ENCODE data around the gene NEXN. TPM values are rescaled to one million over a fixed set of nuclear protein-coding genes. Genes with fewer than 3 reads are reported as not detected.
"Not testable (repeated sequence)": the region's sequence is repeated elsewhere in the genome, so short reads cannot be mapped to it uniquely, and the experiment has no call there.

The NEXN gene
- polyA plus RNA-seq, 3 donors: 0.31 to 3.5 (median 3.0) TPM

- Mint-ChIP-seq H3K4me1 (peaks cover 19% of the 10 kb centered on the region), H3K27ac (peak overlapping the region in 1 of 7 donors; percentile 4), H3K36me3 (peaks cover 8 to 15% of the 10 kb centered on the region in 2 donors)
- H3K4me2 ChIP-seq (replicated peaks; ENCODE audit: extremely low read depth, low read length, poor library complexity, severe bottlenecking); H4K20me1 ChIP-seq (ENCODE audit: insufficient read depth, low read length); H3K4me3 Mint-ChIP-seq; H3K4me3 ChIP-seq (replicated peaks in 1 of 3; ENCODE audit: low read depth in 2 of 3, low read length in 3 of 3); H3K9me3 Mint-ChIP-seq; intact Hi-C loops (cut with micrococcal nuclease); H3K4me1 ChIP-seq (ENCODE audit: control insufficient read depth in 1 of 2, insufficient read depth in 2 of 2, low read length in 2 of 2); H3K9me3 ChIP-seq (replicated peaks in 1 of 2; ENCODE audit: control insufficient read depth in 1 of 2, insufficient read depth in 1 of 2, low read length in 2 of 2); H3K27me3 ChIP-seq (ENCODE audit: control insufficient read depth in 2 of 2, insufficient read depth in 2 of 2, low read length in 2 of 2); DNase-seq; H3K27ac ChIP-seq (ENCODE audit: low read depth in 1 of 2, low read length in 2 of 2); H3K9ac ChIP-seq (ENCODE audit: insufficient read depth, low read length, poor library complexity, severe bottlenecking); H2AFZ ChIP-seq (ENCODE audit: insufficient read depth, low read depth, low read length, poor library complexity, severe bottlenecking); H3K27me3 Mint-ChIP-seq (ENCODE audit: low read depth in 3 of 3): not testable (repeated sequence)
- peaks cover 0 to 11% of the 10 kb centered on the region in 2 donors for H3K36me3 ChIP-seq (replicated peaks in 1 of 2; ENCODE audit: control insufficient read depth in 1 of 2, insufficient read depth in 2 of 2, low read length in 2 of 2)
- 100% methylated on average over 1 of the region's 8 CpGs for WGBS (ENCODE audit: insufficient coverage)
- peaks cover 38% of the 10 kb centered on the region for H3K79me2 ChIP-seq (ENCODE audit: insufficient read depth, low read length)
These were observed 95.0 kb downstream of the NEXN start for GRCh38 chr1:77983352-77983996.

- Mint-ChIP-seq H3K36me3 (peaks cover 8 to 16% of the 10 kb centered on the region in 2 donors), H3K9me3 (no peaks in the 10 kb centered on the region), H3K27me3 (ENCODE audit: low read depth in 3 of 3) (no peaks in the 10 kb centered on the region), H3K27ac (peak overlapping the region in 1 of 7 donors; percentile 4), H3K4me3 (no peak overlapping the region), H3K4me1 (peaks cover 19% of the 10 kb centered on the region)
- Histone ChIP-seq H4K20me1 (ENCODE audit: insufficient read depth, low read length) (no peaks in the 10 kb centered on the region), H3K4me1 (ENCODE audit: control insufficient read depth in 1 of 2, insufficient read depth in 2 of 2, low read length in 2 of 2) (peaks cover 0 to 10% of the 10 kb centered on the region in 2 donors), H3K9ac (ENCODE audit: insufficient read depth, low read length, poor library complexity, severe bottlenecking) (no peak overlapping the region), H3K27me3 (ENCODE audit: control insufficient read depth in 2 of 2, insufficient read depth in 2 of 2, low read length in 2 of 2) (no peaks in the 10 kb centered on the region), H3K4me3 (replicated peaks in 1 of 3; ENCODE audit: low read depth in 2 of 3, low read length in 3 of 3) (no peak overlapping the region), H3K4me2 (replicated peaks; ENCODE audit: extremely low read depth, low read length, poor library complexity, severe bottlenecking) (no peak overlapping the region), H3K79me2 (ENCODE audit: insufficient read depth, low read length) (peaks cover 39% of the 10 kb centered on the region), H3K27ac (ENCODE audit: low read depth in 1 of 2, low read length in 2 of 2) (no peak overlapping the region), H3K9me3 (replicated peaks in 1 of 2; ENCODE audit: control insufficient read depth in 1 of 2, insufficient read depth in 1 of 2, low read length in 2 of 2) (no peaks in the 10 kb centered on the region), H2AFZ (ENCODE audit: insufficient read depth, low read depth, low read length, poor library complexity, severe bottlenecking) (no peak overlapping the region), H3K36me3 (replicated peaks in 1 of 2; ENCODE audit: control insufficient read depth in 1 of 2, insufficient read depth in 2 of 2, low read length in 2 of 2) (peaks cover 0 to 11% of the 10 kb centered on the region in 2 donors)
- TF ChIP-seq CTCF (IDR thresholded peaks at IDR 0.05): no peak
- intact Hi-C loops (cut with micrococcal nuclease): no loop called here
- DNase-seq: no peak
These were observed 95.6 kb downstream of the NEXN start for GRCh38 chr1:77983997-77984355.

All from CD14-positive monocyte (primary cell).